ENCODE results near the gene PIK3CA. TPM values are rescaled to one million over a fixed set of nuclear protein-coding genes. Genes with fewer than 3 reads are reported as not detected.

The PIK3CA gene
- total and polyA plus RNA-seq, 2 donors (not counting 3 experiments of a cell fraction or from before 2014, with no cell fraction given) = 4.2 to 25.8 TPM

GRCh38 chr3:179227349-179227748, 79.2 kb downstream of the PIK3CA start:
- POLR2A ChIA-PET = no interaction called here
- CTCF ChIA-PET = no interaction called here
- no TSS peak for BruUV-seq (replicated peaks)
- no peaks in the 10 kb centered on the region for H3K79me2 ChIP-seq (ENCODE audit: control insufficient read depth, insufficient read depth, low read length)
- no peaks in the 10 kb centered on the region for H3K27me3 ChIP-seq (ENCODE audit: control insufficient read depth in 2 of 2, insufficient read depth in 2 of 2, low read length in 2 of 2)
- dilution Hi-C loops (cut with MboI; ENCODE audit: extremely low pct_ligation_motif_present, low sequenced_read_pairs) (no loop called here), intact Hi-C loops (cut with micrococcal nuclease) (no loop called here)
- no peak for TF ChIP-seq EZH2 (IDR thresholded peaks at IDR 0.05; ENCODE audit: borderline replicate concordance, low read depth, low read length, severe bottlenecking)
- no peak for TF ChIP-seq MYC (IDR thresholded peaks at IDR 0.05; ENCODE audit: low read depth, low read length)
- TF ChIP-seq FOS (IDR thresholded peaks at IDR 0.05; ENCODE audit: borderline replicate concordance, insufficient read depth, low read length) = peak; percentile 48
- TF ChIP-seq JUN (IDR thresholded peaks at IDR 0.05; ENCODE audit: borderline replicate concordance, insufficient read depth, insufficient read length, low read depth) = no peak
- no peak for TF ChIP-seq POLR2AphosphoS5 (IDR thresholded peaks at IDR 0.05; ENCODE audit: insufficient read depth, low read depth, low read length)
- H3K4me1 ChIP-seq (ENCODE audit: control insufficient read depth, extremely low read depth, insufficient read depth, low read length) = no peaks in the 10 kb centered on the region
- H3K9me1 ChIP-seq (replicated peaks; ENCODE audit: control insufficient read depth, extremely low read depth, insufficient read depth, low read length) = no peaks in the 10 kb centered on the region
- no peak for FAIRE-seq
- H3K27ac ChIP-seq (ENCODE audit: insufficient read depth, low read depth, low read length) = no peak overlapping the region
- no peak overlapping the region for H2AFZ ChIP-seq (ENCODE audit: low read depth, low read length)
- H3K36me3 ChIP-seq (ENCODE audit: control insufficient read depth in 2 of 2, extremely low read depth in 1 of 2, insufficient read depth in 2 of 2, low read length in 2 of 2) = peaks cover 0 to 4% of the 10 kb centered on the region in 2 experiments
- H3K9me3 ChIP-seq (replicated peaks; ENCODE audit: control insufficient read depth, insufficient read depth, low read length) = no peaks in the 10 kb centered on the region
- no peak for DNase-seq (ENCODE audit: low read depth, low spot score)
- H3K9ac ChIP-seq (replicated peaks; ENCODE audit: extremely low read depth, insufficient read depth, low read length) = no peak overlapping the region
- H4K20me1 ChIP-seq (replicated peaks; ENCODE audit: control insufficient read depth, extremely low read depth, insufficient read depth, low read length) = no peaks in the 10 kb centered on the region
- no peak overlapping the region for H3K4me2 ChIP-seq (ENCODE audit: insufficient read depth, low read length)
- no peak overlapping the region for H3K4me3 ChIP-seq (replicated peaks in 1 of 3; ENCODE audit: insufficient read depth in 1 of 3, low read depth in 1 of 3, low read length in 3 of 3)

DNA sequence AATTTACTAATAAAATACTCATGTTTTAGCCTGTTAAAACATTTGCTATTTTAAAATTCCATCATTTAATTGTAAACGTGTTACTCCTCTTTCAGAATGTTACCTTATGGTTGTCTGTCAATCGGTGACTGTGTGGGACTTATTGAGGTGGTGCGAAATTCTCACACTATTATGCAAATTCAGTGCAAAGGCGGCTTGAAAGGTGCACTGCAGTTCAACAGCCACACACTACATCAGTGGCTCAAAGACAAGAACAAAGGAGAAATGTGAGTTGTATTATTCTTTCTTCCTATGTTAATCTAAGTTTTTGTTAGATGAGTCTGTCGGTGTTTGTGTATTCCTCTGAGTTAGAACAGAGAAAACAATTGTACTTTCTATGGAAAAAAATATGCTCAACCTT, 81.0 kb downstream of the PIK3CA start:
- no peak for DNase-seq (ENCODE audit: low read depth, low spot score)
- no peak overlapping the region for H3K9ac ChIP-seq (replicated peaks; ENCODE audit: extremely low read depth, insufficient read depth, low read length)
- no peaks in the 10 kb centered on the region for H3K9me3 ChIP-seq (replicated peaks; ENCODE audit: control insufficient read depth, insufficient read depth, low read length)
- POLR2A ChIA-PET = no interaction called here
- H2AFZ ChIP-seq (ENCODE audit: low read depth, low read length) = no peak overlapping the region
- no peaks in the 10 kb centered on the region for H3K79me2 ChIP-seq (ENCODE audit: control insufficient read depth, insufficient read depth, low read length)
- intact Hi-C loops (cut with micrococcal nuclease) (no loop called here), dilution Hi-C loops (cut with MboI; ENCODE audit: extremely low pct_ligation_motif_present, low sequenced_read_pairs) (no loop called here)
- no peak for FAIRE-seq
- peaks cover 2 to 4% of the 10 kb centered on the region in 2 experiments for H3K36me3 ChIP-seq (ENCODE audit: control insufficient read depth in 2 of 2, extremely low read depth in 1 of 2, insufficient read depth in 2 of 2, low read length in 2 of 2)
- H3K4me1 ChIP-seq (ENCODE audit: control insufficient read depth, extremely low read depth, insufficient read depth, low read length) = no peaks in the 10 kb centered on the region
- no peaks in the 10 kb centered on the region for H3K27me3 ChIP-seq (ENCODE audit: control insufficient read depth in 2 of 2, insufficient read depth in 2 of 2, low read length in 2 of 2)
- no peak overlapping the region for H3K27ac ChIP-seq (ENCODE audit: insufficient read depth, low read depth, low read length)
- no peaks in the 10 kb centered on the region for H4K20me1 ChIP-seq (replicated peaks; ENCODE audit: control insufficient read depth, extremely low read depth, insufficient read depth, low read length)
- BruUV-seq (replicated peaks) = no TSS peak
- no peak overlapping the region for H3K4me3 ChIP-seq (replicated peaks in 1 of 3; ENCODE audit: insufficient read depth in 1 of 3, low read depth in 1 of 3, low read length in 3 of 3)
- no peaks in the 10 kb centered on the region for H3K9me1 ChIP-seq (replicated peaks; ENCODE audit: control insufficient read depth, extremely low read depth, insufficient read depth, low read length)
- H3K4me2 ChIP-seq (ENCODE audit: insufficient read depth, low read length) = no peak overlapping the region
- TF ChIP-seq MAX (IDR thresholded peaks at IDR 0.05; ENCODE audit: insufficient read depth, insufficient read length) = no peak
- no peak for TF ChIP-seq FOS (IDR thresholded peaks at IDR 0.05; ENCODE audit: borderline replicate concordance, insufficient read depth, low read length)
- TF ChIP-seq EZH2 (IDR thresholded peaks at IDR 0.05; ENCODE audit: borderline replicate concordance, low read depth, low read length, severe bottlenecking) = no peak
- no peak for TF ChIP-seq GATA2 (IDR thresholded peaks at IDR 0.05; ENCODE audit: insufficient read depth, insufficient read length, low read depth, low read length)
- TF ChIP-seq, protein P1, sequence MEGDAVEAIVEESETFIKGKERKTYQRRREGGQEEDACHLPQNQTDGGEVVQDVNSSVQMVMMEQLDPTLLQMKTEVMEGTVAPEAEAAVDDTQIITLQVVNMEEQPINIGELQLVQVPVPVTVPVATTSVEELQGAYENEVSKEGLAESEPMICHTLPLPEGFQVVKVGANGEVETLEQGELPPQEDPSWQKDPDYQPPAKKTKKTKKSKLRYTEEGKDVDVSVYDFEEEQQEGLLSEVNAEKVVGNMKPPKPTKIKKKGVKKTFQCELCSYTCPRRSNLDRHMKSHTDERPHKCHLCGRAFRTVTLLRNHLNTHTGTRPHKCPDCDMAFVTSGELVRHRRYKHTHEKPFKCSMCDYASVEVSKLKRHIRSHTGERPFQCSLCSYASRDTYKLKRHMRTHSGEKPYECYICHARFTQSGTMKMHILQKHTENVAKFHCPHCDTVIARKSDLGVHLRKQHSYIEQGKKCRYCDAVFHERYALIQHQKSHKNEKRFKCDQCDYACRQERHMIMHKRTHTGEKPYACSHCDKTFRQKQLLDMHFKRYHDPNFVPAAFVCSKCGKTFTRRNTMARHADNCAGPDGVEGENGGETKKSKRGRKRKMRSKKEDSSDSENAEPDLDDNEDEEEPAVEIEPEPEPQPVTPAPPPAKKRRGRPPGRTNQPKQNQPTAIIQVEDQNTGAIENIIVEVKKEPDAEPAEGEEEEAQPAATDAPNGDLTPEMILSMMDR (IDR thresholded peaks at IDR 0.05; ENCODE audit: extremely low read depth in 1 of 2, insufficient read depth in 1 of 2, low read depth in 1 of 2, low read length in 2 of 2) = no peak
- no peak for TF ChIP-seq POLR2AphosphoS5 (IDR thresholded peaks at IDR 0.05; ENCODE audit: insufficient read depth, low read depth, low read length)
- no peak for TF ChIP-seq POLR2A (IDR thresholded peaks at IDR 0.05; ENCODE audit: low read depth, low read length)
- no peak for TF ChIP-seq JUN (IDR thresholded peaks at IDR 0.05; ENCODE audit: borderline replicate concordance, insufficient read depth, insufficient read length, low read depth)
- TF ChIP-seq MYC (IDR thresholded peaks at IDR 0.05; ENCODE audit: low read depth, low read length) = no peak
- CTCF ChIA-PET = no interaction called here

All from endothelial cell of umbilical vein (primary cell).